GM19324 (cell line): Measurements from ENCODE around the gene LRRN1.

ENCODE experiments used
- ATAC-seq: cut with Tn5 transposase; IDR thresholded peaks from one replicate; pipeline ENCODE4 v1.9.1; 2021; ENCODE audit warnings: mild to moderate bottlenecking, moderate library complexity; ENCODE audit not compliant: unreplicated experiment, low FRiP score

Gene LRRN1

GRCh38 chr3:3799173-3800079 is at the start of gene LRRN1:
LRRN1 (plus strand) TSS chr3:3799431; CDS start chr3:3844642, 45,211 bp downstream.
- no peak for ATAC-seq

- no peak for ATAC-seq
These were observed 45.8 kb upstream of the LRRN1 start for GRCh38 chr3:3753416-3753815.

GRCh38 chr3:3765661-3766060 is 33.6 kb upstream of the LRRN1 start:
- ATAC-seq, result no peak

GRCh38 chr3:3766140-3766539 is 33.1 kb upstream of the LRRN1 start:
- no peak for ATAC-seq

GRCh38 chr3:3771094-3771493 is 28.1 kb upstream of the LRRN1 start:
- no peak for ATAC-seq

- no peak for ATAC-seq
These were observed 27.7 kb upstream of the LRRN1 start for GRCh38 chr3:3771567-3771966.

- no peak for ATAC-seq
These were observed 26.9 kb upstream of the LRRN1 start for GRCh38 chr3:3772338-3772737.

GRCh38 chr3:3772920-3773319 is 26.3 kb upstream of the LRRN1 start:
- ATAC-seq, result no peak

- no peak for ATAC-seq
These were observed 22.6 kb upstream of the LRRN1 start for GRCh38 chr3:3776607-3777006.

GRCh38 chr3:3778216-3778615 is 21.0 kb upstream of the LRRN1 start:
- no peak for ATAC-seq

- ATAC-seq, result no peak
These were observed 20.5 kb upstream of the LRRN1 start for GRCh38 chr3:3778641-3779270.

- ATAC-seq, result no peak
These were observed 16.8 kb upstream of the LRRN1 start for GRCh38 chr3:3782457-3782856.

- ATAC-seq, result no peak
These were observed 16.0 kb upstream of the LRRN1 start for GRCh38 chr3:3783210-3783609.

GRCh38 chr3:3783696-3784095 is 15.5 kb upstream of the LRRN1 start:
- ATAC-seq, result no peak

GRCh38 chr3:3792391-3792790 is 6.8 kb upstream of the LRRN1 start:
- ATAC-seq, result no peak

- ATAC-seq, result no peak
These were observed 559 bp upstream of the LRRN1 start for GRCh38 chr3:3798631-3799113.

GRCh38 chr3:3800080-3800455 is 837 bp downstream of the LRRN1 start:
- ATAC-seq, result no peak

- ATAC-seq, result no peak
These were observed 1.7 kb downstream of the LRRN1 start for GRCh38 chr3:3800685-3801493.

- no peak for ATAC-seq
These were observed 2.2 kb downstream of the LRRN1 start for GRCh38 chr3:3801494-3801841.

GRCh38 chr3:3802046-3802445 is 2.8 kb downstream of the LRRN1 start:
- ATAC-seq, result no peak

- no peak for ATAC-seq
These were observed 5.3 kb downstream of the LRRN1 start for GRCh38 chr3:3804560-3804959.
